Activated CD4-positive, alpha-beta T cell treated with anti-CD3 and anti-CD28 coated beads, Interleukin-2, amount 10 ng/mL, durations not matched to agents 7 days and 5 days (primary cell): ENCODE measurements around the gene DCUN1D3. TPM values are rescaled to one million over a fixed set of nuclear protein-coding genes. Genes with fewer than 3 reads are reported as not detected.
"Not testable (repeated sequence)": the region's sequence is repeated elsewhere in the genome, so short reads cannot be mapped to it uniquely, and the experiment has no call there.

Source experiments
- CTCF ChIA-PET: fragments of 350-600 bp; sonication (Branson Sonifier 250); formaldehyde crosslinking; loops from one replicate; lab custom pipeline; 2021; ENCODE audit warnings: antibody characterized with exemption; lab: Charles Lee
- POLR2A ChIA-PET: fragments of 350-600 bp; sonication (Branson Sonifier 250); formaldehyde crosslinking; loops from one replicate; lab custom pipeline; 2021; ENCODE audit warnings: antibody characterized with exemption; lab: Charles Lee
- DNase-seq: peaks from one replicate; pipeline ENCODE4 v3.0.0-alpha.2; 2020
- H3K27ac Mint-ChIP-seq: one replicate; pipeline ENCODE4 v1.8.0; 2021; ENCODE audit warnings: mild to moderate bottlenecking, moderate library complexity, mixed read lengths
- H3K27me3 Mint-ChIP-seq: one replicate; pipeline ENCODE4 v1.8.0; 2021; ENCODE audit warnings: mixed read lengths
- H3K36me3 Mint-ChIP-seq: one replicate; pipeline ENCODE4 v1.8.0; 2021; ENCODE audit warnings: low read depth, mixed read lengths
- H3K4me1 Mint-ChIP-seq: one replicate; pipeline ENCODE4 v1.8.0; 2021; ENCODE audit warnings: mixed read lengths
- H3K4me3 Mint-ChIP-seq: one replicate; pipeline ENCODE4 v1.8.0; 2021; ENCODE audit warnings: mild to moderate bottlenecking, moderate library complexity, mixed read lengths
- H3K9me3 Mint-ChIP-seq: one replicate; pipeline ENCODE4 v1.8.0; 2021; ENCODE audit warnings: mixed read lengths
- total RNA-seq, 2 experiments: library from RNA; stranded (reverse); gene quantifications; one replicate each; pipeline ENCODE4 v1.2.3, GENCODE V29; 2021

The DCUN1D3 gene
- total RNA-seq, 2 experiments from 2014 or later = 9.9 to 10.8 TPM

DNA sequence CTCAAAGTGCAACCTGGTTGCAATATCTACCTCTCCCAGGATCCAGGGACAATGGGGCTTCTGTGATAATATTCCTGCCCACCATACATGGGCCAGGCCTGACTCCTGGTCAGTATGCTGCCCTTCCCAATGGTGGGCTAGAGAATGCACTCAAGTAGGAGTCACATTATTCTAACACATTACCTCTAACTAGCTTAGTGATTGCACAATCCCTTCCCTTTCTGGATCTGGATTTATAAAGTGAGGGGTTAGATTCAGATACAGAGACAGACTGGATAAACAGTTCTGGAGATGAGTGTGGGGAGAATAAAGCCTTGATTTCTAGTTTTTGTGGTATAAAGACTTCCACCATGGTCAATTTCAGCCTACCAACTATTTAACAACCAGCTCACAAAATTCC is 33.4 kb upstream of the DCUN1D3 start:
- ChIA-PET POLR2A (no interaction called here), CTCF (interaction anchor here (0.7 kb wide), 1 partner anchor 12 kb away, joined by 4 read pairs; no protein-coding TSS in a partner anchor)
- Mint-ChIP-seq H3K4me3 (no peak overlapping the region), H3K4me1 (peaks cover 3% of the 10 kb centered on the region), H3K9me3 (no peaks in the 10 kb centered on the region), H3K27ac (no peak overlapping the region), H3K27me3 (peaks cover 4% of the 10 kb centered on the region), H3K36me3 (no peaks in the 10 kb centered on the region)
- no peak for DNase-seq

DNA sequence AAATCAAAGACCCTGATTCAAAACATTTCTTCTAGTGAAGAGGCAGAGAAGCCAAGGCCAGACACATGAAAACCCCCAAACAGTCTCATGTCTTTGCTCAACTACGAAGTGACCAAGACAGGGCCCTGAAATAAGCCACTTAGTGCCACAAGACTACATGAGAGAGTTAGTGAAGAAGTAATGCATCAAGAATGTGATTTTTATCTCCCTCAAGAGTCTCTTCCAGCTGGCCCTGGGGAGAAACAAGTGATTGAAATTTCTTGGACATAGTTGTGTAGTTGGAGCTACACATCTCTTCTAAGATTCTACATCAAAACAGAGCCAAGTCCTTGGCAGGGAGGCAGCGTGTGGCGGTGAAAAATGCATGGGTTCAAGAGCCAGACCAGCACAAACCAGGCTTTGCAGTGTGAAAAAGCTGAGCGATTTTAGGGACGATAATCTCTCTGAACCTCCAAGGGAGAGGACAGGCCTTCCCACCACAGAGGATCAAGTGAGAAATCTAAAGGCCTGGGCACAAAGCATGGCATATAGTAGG is 31.0 kb upstream of the DCUN1D3 start:
- POLR2A ChIA-PET = no interaction called here
- H3K36me3 Mint-ChIP-seq = peaks cover 3% of the 10 kb centered on the region
- CTCF ChIA-PET = interaction anchor here (0.6 kb wide), 1 partner anchor 1862 kb away, joined by 3 read pairs; no protein-coding TSS in a partner anchor

GRCh38 chr16:20930365-20930690 is 30.2 kb upstream of the DCUN1D3 start:
- Mint-ChIP-seq H3K4me3 (no peak overlapping the region), H3K9me3 (no peaks in the 10 kb centered on the region), H3K27me3 (peaks cover 4% of the 10 kb centered on the region), H3K4me1 (no peaks in the 10 kb centered on the region), H3K36me3 (peaks cover 9% of the 10 kb centered on the region), H3K27ac (no peak overlapping the region)
- ChIA-PET POLR2A (no interaction called here), CTCF (interaction anchor here (0.7 kb wide), 1 partner anchor 556 kb away, joined by 4 read pairs; no protein-coding TSS in a partner anchor)
- DNase-seq = no peak

More for the DNA sequence above, 31.0 kb upstream of the DCUN1D3 start:
- Mint-ChIP-seq H3K4me3 (no peak overlapping the region), H3K4me1 (no peaks in the 10 kb centered on the region), H3K27ac (no peak overlapping the region), H3K9me3 (no peaks in the 10 kb centered on the region), H3K27me3 (peaks cover 4% of the 10 kb centered on the region)
- no peak for DNase-seq

DNA sequence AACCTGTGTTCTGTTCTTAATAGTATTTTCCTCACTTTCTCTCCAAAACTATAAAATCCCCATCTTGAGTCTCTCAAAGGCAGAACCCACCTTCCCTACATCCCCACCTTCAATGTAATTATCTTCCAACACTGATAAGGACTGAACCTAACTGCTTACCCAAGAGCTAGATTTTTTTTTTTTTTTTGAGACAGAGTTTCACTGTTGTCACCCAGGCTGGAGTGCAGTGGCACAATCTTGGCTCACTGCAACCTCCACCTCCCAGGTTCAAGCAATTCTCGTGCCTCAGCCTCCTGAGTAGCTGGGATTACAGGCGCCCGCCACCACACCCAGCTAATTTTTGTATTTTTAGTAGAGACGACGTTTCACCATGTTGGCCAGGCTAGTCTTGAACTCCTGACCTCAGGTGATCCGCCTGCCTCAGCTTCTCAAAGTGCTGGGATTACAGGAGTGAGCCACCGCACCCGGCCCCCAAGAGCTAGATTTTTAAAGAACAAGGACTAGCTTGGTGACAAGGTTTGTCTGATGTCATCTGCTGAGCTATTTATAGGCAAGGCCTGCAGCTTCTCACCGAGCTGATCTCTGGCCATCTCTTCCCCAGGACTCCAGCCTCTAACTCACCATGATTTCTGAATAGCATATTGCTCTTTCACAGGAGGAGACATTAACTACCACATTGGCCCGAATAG is 29.7 kb upstream of the DCUN1D3 start:
- H3K27me3 Mint-ChIP-seq, H3K4me3 Mint-ChIP-seq: not testable (repeated sequence)

GRCh38 chr16:20928774-20929411 is 28.7 kb upstream of the DCUN1D3 start:
- ChIA-PET POLR2A (no interaction called here), CTCF (interaction anchor here (0.6 kb wide), 1 partner anchor 1994 kb away, joined by 4 read pairs; no protein-coding TSS in a partner anchor)
- Mint-ChIP-seq H3K27ac (no peak overlapping the region), H3K4me1 (no peaks in the 10 kb centered on the region), H3K9me3 (no peaks in the 10 kb centered on the region), H3K4me3 (no peak overlapping the region), H3K36me3 (peaks cover 11% of the 10 kb centered on the region), H3K27me3 (no peaks in the 10 kb centered on the region)
- no peak for DNase-seq

More for the DNA sequence above, 29.7 kb upstream of the DCUN1D3 start:
- H3K9me3 Mint-ChIP-seq, H3K4me1 Mint-ChIP-seq, DNase-seq, POLR2A ChIA-PET, H3K27ac Mint-ChIP-seq: not testable (repeated sequence)
- CTCF ChIA-PET = interaction anchor here (0.7 kb wide), 1 partner anchor 556 kb away, joined by 4 read pairs; no protein-coding TSS in a partner anchor
- H3K36me3 Mint-ChIP-seq = peaks cover 10% of the 10 kb centered on the region

- ChIA-PET CTCF (interaction anchor here (1.4 kb wide), 1 partner anchor 22 kb away, joined by 3 read pairs; no protein-coding TSS in a partner anchor), POLR2A (no interaction called here)
- Mint-ChIP-seq H3K4me3 (no peak overlapping the region), H3K4me1 (no peaks in the 10 kb centered on the region), H3K27ac (no peak overlapping the region), H3K36me3 (peaks cover 13% of the 10 kb centered on the region), H3K9me3 (no peaks in the 10 kb centered on the region), H3K27me3 (no peaks in the 10 kb centered on the region)
- DNase-seq = no peak
Observed at GRCh38 chr16:20925751-20926150, 25.6 kb upstream of the DCUN1D3 start.

DNA sequence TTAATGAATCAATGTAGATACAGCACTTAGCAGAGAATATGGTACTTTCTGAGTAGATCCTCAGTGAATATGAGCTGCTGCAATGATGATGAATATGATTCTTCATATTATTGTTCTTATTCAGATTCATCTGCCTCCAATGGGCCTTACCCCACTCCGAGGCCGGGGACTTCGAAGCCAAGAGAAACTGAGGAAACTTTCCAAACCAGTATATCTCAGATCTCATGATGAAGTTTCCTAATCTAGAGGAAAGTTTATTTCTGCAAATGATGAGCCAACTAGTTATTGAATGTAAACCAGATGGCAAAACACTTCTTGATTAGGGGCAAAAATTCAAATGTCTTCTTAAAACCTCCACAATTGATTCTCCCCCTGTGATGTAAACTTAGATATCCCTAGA is 23.7 kb upstream of the DCUN1D3 start:
- POLR2A ChIA-PET = no interaction called here
- Mint-ChIP-seq H3K36me3 (peaks cover 13% of the 10 kb centered on the region), H3K4me3 (no peak overlapping the region), H3K27me3 (no peaks in the 10 kb centered on the region), H3K4me1 (peaks cover 4% of the 10 kb centered on the region), H3K27ac (no peak overlapping the region), H3K9me3 (no peaks in the 10 kb centered on the region)
- DNase-seq = no peak
- CTCF ChIA-PET = interaction anchor here (0.6 to 1.6 kb wide), 2 partner anchors 13 to 20 kb away, joined by 3 read pairs; no protein-coding TSS in a partner anchor

GRCh38 chr16:20920799-20921198 is 20.6 kb upstream of the DCUN1D3 start:
- no peak overlapping the region for H3K27ac Mint-ChIP-seq
- ChIA-PET CTCF (interaction anchor here (1.1 to 2.5 kb wide), 3 partner anchors 12 to 17 kb away, joined by 3 to 11 read pairs (median 6); no protein-coding TSS in a partner anchor), POLR2A (interaction anchor here (0.6 kb wide), 1 partner anchor 10 kb away, joined by 4 read pairs; no protein-coding TSS in a partner anchor)
- H3K27me3 Mint-ChIP-seq = no peaks in the 10 kb centered on the region
- DNase-seq = no peak
- H3K4me1 Mint-ChIP-seq = peaks cover 14% of the 10 kb centered on the region
- no peaks in the 10 kb centered on the region for H3K9me3 Mint-ChIP-seq
- no peak overlapping the region for H3K4me3 Mint-ChIP-seq
- H3K36me3 Mint-ChIP-seq = peaks cover 26% of the 10 kb centered on the region

GRCh38 chr16:20920091-20920490 is 19.9 kb upstream of the DCUN1D3 start:
- Mint-ChIP-seq H3K9me3 (no peaks in the 10 kb centered on the region), H3K36me3 (peaks cover 27% of the 10 kb centered on the region), H3K27ac (no peak overlapping the region), H3K4me3 (no peak overlapping the region), H3K27me3 (no peaks in the 10 kb centered on the region), H3K4me1 (peaks cover 16% of the 10 kb centered on the region)
- DNase-seq = no peak
- CTCF ChIA-PET = interaction anchor here (1.2 to 2.5 kb wide), 3 partner anchors 12 to 81 kb away, joined by 3 to 11 read pairs (median 6); no protein-coding TSS in a partner anchor
- POLR2A ChIA-PET = interaction anchor here (0.6 kb wide), 2 partner anchors 9 to 18 kb away, joined by 4 to 5 read pairs; no protein-coding TSS in a partner anchor

GRCh38 chr16:20918486-20919239 is 18.5 kb upstream of the DCUN1D3 start:
- no peak overlapping the region for H3K4me3 Mint-ChIP-seq
- H3K9me3 Mint-ChIP-seq = no peaks in the 10 kb centered on the region
- ChIA-PET POLR2A (no interaction called here), CTCF (interaction anchor here (1.2 to 2.5 kb wide), 3 partner anchors 10 to 16 kb away, joined by 3 to 11 read pairs (median 4); no protein-coding TSS in a partner anchor)
- H3K27ac Mint-ChIP-seq = no peak overlapping the region
- no peaks in the 10 kb centered on the region for H3K27me3 Mint-ChIP-seq
- no peak for DNase-seq
- peaks cover 19% of the 10 kb centered on the region for H3K4me1 Mint-ChIP-seq
- H3K36me3 Mint-ChIP-seq = peaks cover 25% of the 10 kb centered on the region

DNA sequence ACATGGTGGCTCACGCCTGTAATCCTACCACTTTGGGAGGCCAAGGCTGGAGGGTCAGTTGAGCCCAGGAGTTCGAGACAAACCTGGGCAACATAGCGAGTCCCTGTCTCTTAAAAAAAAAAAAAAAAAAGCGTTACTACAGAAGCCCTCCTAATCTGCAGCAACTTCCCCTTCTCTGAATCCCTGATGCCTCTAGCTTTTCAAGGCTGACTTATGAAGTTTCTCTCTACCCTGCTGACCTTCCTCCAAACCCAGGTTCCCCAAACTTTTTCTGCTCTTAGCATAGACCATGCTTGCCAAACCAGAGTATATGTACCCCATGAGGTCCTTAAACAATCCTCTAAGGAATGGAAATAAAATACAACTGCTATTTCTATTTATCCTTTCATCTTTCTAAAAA is 16.8 kb upstream of the DCUN1D3 start:
- Mint-ChIP-seq H3K4me1 (peaks cover 24% of the 10 kb centered on the region), H3K36me3 (peaks cover 22% of the 10 kb centered on the region), H3K27me3 (no peaks in the 10 kb centered on the region), H3K4me3 (no peak overlapping the region), H3K9me3 (no peaks in the 10 kb centered on the region), H3K27ac (no peak overlapping the region)
- POLR2A ChIA-PET = no interaction called here
- no peak for DNase-seq
- CTCF ChIA-PET = interaction anchor here (1.2 kb wide), 1 partner anchor 9 kb away, joined by 5 read pairs; no protein-coding TSS in a partner anchor

GRCh38 chr16:20916289-20916688 is 16.1 kb upstream of the DCUN1D3 start:
- CTCF ChIA-PET = interaction anchor here (0.7 to 1.2 kb wide), 2 partner anchors 9 to 35 kb away, joined by 3 to 5 read pairs; no protein-coding TSS in a partner anchor
- Mint-ChIP-seq H3K9me3 (no peaks in the 10 kb centered on the region), H3K36me3 (peaks cover 22% of the 10 kb centered on the region), H3K4me1 (peaks cover 29% of the 10 kb centered on the region), H3K27ac (no peak overlapping the region), H3K4me3 (no peak overlapping the region), H3K27me3 (no peaks in the 10 kb centered on the region)
- DNase-seq = no peak
- POLR2A ChIA-PET = no interaction called here
